ENCODE results near the gene PLIN1.

Gene PLIN1, protein sequence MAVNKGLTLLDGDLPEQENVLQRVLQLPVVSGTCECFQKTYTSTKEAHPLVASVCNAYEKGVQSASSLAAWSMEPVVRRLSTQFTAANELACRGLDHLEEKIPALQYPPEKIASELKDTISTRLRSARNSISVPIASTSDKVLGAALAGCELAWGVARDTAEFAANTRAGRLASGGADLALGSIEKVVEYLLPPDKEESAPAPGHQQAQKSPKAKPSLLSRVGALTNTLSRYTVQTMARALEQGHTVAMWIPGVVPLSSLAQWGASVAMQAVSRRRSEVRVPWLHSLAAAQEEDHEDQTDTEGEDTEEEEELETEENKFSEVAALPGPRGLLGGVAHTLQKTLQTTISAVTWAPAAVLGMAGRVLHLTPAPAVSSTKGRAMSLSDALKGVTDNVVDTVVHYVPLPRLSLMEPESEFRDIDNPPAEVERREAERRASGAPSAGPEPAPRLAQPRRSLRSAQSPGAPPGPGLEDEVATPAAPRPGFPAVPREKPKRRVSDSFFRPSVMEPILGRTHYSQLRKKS

DNA sequence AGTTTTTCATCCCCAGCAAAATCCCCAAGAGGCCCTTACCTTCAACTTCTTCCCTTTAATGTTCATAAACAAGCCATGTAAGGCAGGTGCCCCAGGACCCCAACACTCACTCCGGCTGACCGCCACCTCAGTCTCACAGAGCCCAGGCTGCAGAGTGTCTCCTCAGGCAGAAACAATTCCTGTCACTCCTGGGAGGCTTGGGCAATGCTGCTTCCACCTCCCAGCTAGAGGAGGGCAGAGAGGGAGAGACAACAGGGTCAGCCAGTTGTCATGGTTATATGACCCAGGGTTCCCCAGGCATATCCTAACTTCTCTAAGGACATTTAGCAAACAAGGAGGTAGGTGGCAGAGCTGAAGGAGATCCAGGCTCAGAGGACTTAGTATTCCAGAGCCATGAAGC, at the start of gene PLIN1:
Gene PLIN1, minus strand, starts transcription at position 156 of the 400 bp plus-strand sequence. CDS start 1,878 bp downstream, outside the sequence.
- Histone ChIP-seq H3K4me1 (ENCODE audit: control insufficient read depth, insufficient read depth, low read length) (peaks cover 50% of the 10 kb centered on the region), H3K27me3 (replicated peaks; ENCODE audit: control insufficient read depth, insufficient read depth, low read length) (no peaks in the 10 kb centered on the region), H3K4me3 (ENCODE audit: low read length) (peak within 1 kb of the TSS; percentile 82), H3K9ac (ENCODE audit: low read length) (peak within 1 kb of the TSS; percentile 91), H3K36me3 (ENCODE audit: control insufficient read depth, insufficient read depth, low read length, severe bottlenecking) (peaks cover 40% of the 10 kb centered on the region), H3K9me3 (ENCODE audit: control insufficient read depth, low read length) (no peaks in the 10 kb centered on the region)
- DNase-seq (ENCODE audit: low read depth) = no peak

DNA sequence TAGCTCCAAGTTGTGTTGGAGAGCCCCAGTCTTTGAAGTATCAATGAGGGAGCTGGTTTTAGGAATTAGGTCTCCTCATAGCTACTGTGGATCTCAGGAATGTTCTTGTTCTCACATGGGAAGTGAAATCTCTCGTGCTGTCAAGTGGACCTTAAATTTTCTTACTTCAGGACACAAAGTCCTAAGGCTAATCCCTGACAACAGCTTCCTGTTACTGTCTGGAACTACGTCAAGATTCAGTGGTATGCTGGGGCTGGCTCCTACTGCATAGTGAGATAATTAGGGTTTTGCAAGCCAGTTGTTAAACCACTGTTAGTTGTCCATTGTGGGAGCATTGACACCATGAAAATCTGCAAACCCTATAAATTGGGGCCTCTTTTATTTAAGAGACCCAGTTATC, 49.1 kb upstream of the PLIN1 start:
- Histone ChIP-seq H3K27me3 (replicated peaks; ENCODE audit: control insufficient read depth, insufficient read depth, low read length) (peaks cover under 1% of the 10 kb centered on the region), H3K4me3 (ENCODE audit: low read length) (peak overlapping the region; percentile 32), H3K9me3 (ENCODE audit: control insufficient read depth, low read length) (peaks cover 9% of the 10 kb centered on the region), H3K36me3 (ENCODE audit: control insufficient read depth, insufficient read depth, low read length, severe bottlenecking) (no peaks in the 10 kb centered on the region), H3K4me1 (ENCODE audit: control insufficient read depth, insufficient read depth, low read length) (peaks cover 47% of the 10 kb centered on the region), H3K9ac (ENCODE audit: low read length) (peak overlapping the region; percentile 74)
- peak; percentile 66 for DNase-seq (ENCODE audit: low read depth)

DNA sequence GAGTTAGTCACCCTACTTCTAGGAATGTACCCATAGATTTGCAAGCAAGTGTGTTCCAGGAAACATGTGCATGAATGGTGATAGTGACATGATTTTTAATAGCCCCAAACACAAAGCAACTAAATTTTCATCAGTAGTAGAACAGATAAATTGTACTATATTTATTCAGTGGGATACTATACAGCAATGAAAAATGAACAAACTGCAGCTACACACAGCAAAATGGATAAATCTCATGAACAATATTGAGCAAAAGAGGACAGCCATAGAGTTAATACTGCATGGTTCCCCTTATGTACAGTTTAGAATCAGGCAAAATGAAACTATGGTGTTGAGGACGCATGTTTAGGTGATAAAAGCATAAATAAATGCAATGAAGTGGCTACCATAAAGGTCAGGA, 45.9 kb upstream of the PLIN1 start:
- Histone ChIP-seq H3K4me3 (ENCODE audit: low read length) (no peak overlapping the region), H3K9ac (ENCODE audit: low read length) (no peak overlapping the region), H3K27me3 (replicated peaks; ENCODE audit: control insufficient read depth, insufficient read depth, low read length) (no peaks in the 10 kb centered on the region), H3K36me3 (ENCODE audit: control insufficient read depth, insufficient read depth, low read length, severe bottlenecking) (no peaks in the 10 kb centered on the region), H3K9me3 (ENCODE audit: control insufficient read depth, low read length) (peaks cover 18% of the 10 kb centered on the region), H3K4me1 (ENCODE audit: control insufficient read depth, insufficient read depth, low read length) (peaks cover 35% of the 10 kb centered on the region)
- DNase-seq (ENCODE audit: low read depth) = no peak

DNA sequence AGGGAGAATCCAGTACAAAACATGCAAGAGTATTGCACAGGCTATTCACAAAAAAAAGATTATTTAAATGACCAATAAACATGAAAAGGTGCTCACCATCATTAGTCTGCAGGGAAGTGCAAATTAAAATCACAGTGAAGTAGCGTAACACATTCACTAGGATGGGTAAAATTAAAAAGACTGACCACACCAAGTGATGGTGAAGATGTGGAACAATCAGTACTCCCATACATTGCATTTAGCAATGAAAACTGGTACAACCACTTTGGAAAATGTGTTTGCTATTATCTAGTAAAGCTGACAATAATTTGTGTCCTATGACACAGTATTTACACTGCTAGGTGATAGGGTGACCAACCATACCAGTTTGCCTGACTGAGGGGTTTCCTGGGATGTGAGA, 45.5 kb upstream of the PLIN1 start:
- no peaks in the 10 kb centered on the region for H3K36me3 ChIP-seq (ENCODE audit: control insufficient read depth, insufficient read depth, low read length, severe bottlenecking)
- H3K4me1 ChIP-seq (ENCODE audit: control insufficient read depth, insufficient read depth, low read length) = peaks cover 32% of the 10 kb centered on the region
- no peak overlapping the region for H3K9ac ChIP-seq (ENCODE audit: low read length)
- DNase-seq (ENCODE audit: low read depth) = no peak
- no peak overlapping the region for H3K4me3 ChIP-seq (ENCODE audit: low read length)
- no peaks in the 10 kb centered on the region for H3K27me3 ChIP-seq (replicated peaks; ENCODE audit: control insufficient read depth, insufficient read depth, low read length)
- peaks cover 18% of the 10 kb centered on the region for H3K9me3 ChIP-seq (ENCODE audit: control insufficient read depth, low read length)

DNA sequence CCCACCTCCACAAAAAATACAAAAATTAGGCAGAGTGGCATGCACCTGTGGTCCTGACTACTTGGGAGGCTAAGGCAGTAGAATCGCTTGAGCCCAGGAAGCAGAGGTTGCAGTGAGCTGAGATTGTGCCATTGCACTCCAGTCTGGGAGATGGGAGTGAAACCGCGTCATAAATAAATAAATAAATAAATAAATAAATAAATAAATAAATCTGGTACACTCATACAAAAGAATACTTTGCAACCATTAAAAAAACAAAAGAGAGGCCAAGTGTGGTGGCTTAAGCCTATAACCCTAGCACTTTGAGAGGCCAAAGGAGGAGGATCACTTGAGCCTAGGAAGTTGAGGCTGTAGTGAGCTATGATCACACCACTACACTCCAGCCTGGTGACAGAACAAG, 43.9 kb upstream of the PLIN1 start:
- Histone ChIP-seq H3K27me3 (replicated peaks; ENCODE audit: control insufficient read depth, insufficient read depth, low read length) (no peaks in the 10 kb centered on the region), H3K9me3 (ENCODE audit: control insufficient read depth, low read length) (peaks cover 18% of the 10 kb centered on the region), H3K9ac (ENCODE audit: low read length) (no peak overlapping the region), H3K36me3 (ENCODE audit: control insufficient read depth, insufficient read depth, low read length, severe bottlenecking) (no peaks in the 10 kb centered on the region), H3K4me1 (ENCODE audit: control insufficient read depth, insufficient read depth, low read length) (peaks cover 18% of the 10 kb centered on the region), H3K4me3 (ENCODE audit: low read length) (no peak overlapping the region)
- no peak for DNase-seq (ENCODE audit: low read depth)

DNA sequence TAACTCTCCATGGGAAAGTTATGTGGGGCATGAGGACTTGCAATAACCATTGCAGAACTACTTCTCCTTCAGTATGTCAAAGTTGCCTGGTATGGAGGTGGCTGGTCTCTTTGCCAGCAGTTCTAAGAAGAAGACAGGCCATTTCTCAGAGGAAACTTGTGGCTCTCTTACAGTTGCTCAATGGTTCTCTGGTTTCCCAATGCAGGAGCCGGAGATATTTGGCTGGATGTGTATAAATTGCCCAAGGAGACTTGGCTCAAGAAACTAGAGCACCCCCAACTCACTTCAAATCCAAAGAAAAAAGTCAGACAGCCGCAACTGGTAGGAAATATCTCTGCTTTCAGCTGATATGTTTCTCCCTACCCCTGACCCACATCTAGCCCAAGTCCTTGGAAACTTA, 35.6 kb upstream of the PLIN1 start:
- Histone ChIP-seq H3K9me3 (ENCODE audit: control insufficient read depth, low read length) (peaks cover 3% of the 10 kb centered on the region), H3K9ac (ENCODE audit: low read length) (peak overlapping the region; percentile 88), H3K27me3 (replicated peaks; ENCODE audit: control insufficient read depth, insufficient read depth, low read length) (no peaks in the 10 kb centered on the region), H3K4me1 (ENCODE audit: control insufficient read depth, insufficient read depth, low read length) (peaks cover 32% of the 10 kb centered on the region), H3K4me3 (ENCODE audit: low read length) (peak overlapping the region; percentile 36), H3K36me3 (ENCODE audit: control insufficient read depth, insufficient read depth, low read length, severe bottlenecking) (no peaks in the 10 kb centered on the region)
- DNase-seq (ENCODE audit: low read depth) = peak; percentile 37

DNA sequence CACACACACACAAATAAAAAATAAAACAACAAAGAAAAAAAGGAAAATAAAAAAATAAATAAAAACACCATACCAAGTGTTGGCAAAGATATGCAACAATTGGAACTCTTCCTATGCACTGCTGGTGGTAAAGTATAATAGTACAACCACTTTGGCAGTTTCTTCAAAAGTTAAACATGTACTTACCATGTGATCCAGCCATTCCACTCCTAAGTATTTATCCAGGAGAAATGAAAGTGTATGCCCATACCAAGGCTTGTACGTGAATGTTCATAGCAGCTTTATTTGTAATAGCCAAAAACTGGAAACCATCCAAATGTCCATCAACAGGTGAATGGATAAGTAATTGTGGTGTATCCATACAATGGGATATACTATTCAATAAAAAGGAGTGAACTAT, 28.4 kb upstream of the PLIN1 start:
- Histone ChIP-seq H3K4me3 (ENCODE audit: low read length) (no peak overlapping the region), H3K9me3 (ENCODE audit: control insufficient read depth, low read length) (peaks cover 3% of the 10 kb centered on the region), H3K27me3 (replicated peaks; ENCODE audit: control insufficient read depth, insufficient read depth, low read length) (no peaks in the 10 kb centered on the region), H3K36me3 (ENCODE audit: control insufficient read depth, insufficient read depth, low read length, severe bottlenecking) (no peaks in the 10 kb centered on the region), H3K9ac (ENCODE audit: low read length) (no peak overlapping the region), H3K4me1 (ENCODE audit: control insufficient read depth, insufficient read depth, low read length) (peaks cover 13% of the 10 kb centered on the region)
- DNase-seq (ENCODE audit: low read depth) = no peak

DNA sequence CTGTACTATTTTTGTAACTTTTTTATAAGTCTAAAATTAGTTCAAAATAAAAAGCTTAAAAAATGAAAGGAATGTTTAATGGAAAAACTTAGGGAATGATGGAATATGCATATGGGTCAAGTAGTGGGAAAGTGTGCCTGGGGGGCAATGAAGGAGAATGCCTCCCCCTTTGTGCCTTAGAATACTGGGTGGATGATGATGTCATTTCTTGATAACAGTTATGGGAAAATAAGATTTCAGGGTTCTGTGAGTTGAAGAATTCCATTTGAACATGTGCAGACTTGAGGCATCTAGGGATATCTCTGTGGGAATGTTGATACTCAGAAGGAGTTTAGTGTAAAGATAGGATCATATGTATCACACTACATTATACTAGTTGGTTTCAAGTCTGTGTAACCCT, 25.2 kb upstream of the PLIN1 start:
- H3K36me3 ChIP-seq (ENCODE audit: control insufficient read depth, insufficient read depth, low read length, severe bottlenecking) = no peaks in the 10 kb centered on the region
- no peak overlapping the region for H3K9ac ChIP-seq (ENCODE audit: low read length)
- no peaks in the 10 kb centered on the region for H3K27me3 ChIP-seq (replicated peaks; ENCODE audit: control insufficient read depth, insufficient read depth, low read length)
- H3K9me3 ChIP-seq (ENCODE audit: control insufficient read depth, low read length) = no peaks in the 10 kb centered on the region
- DNase-seq (ENCODE audit: low read depth) = no peak
- peaks cover 26% of the 10 kb centered on the region for H3K4me1 ChIP-seq (ENCODE audit: control insufficient read depth, insufficient read depth, low read length)
- peak overlapping the region; percentile 36 for H3K4me3 ChIP-seq (ENCODE audit: low read length)

DNA sequence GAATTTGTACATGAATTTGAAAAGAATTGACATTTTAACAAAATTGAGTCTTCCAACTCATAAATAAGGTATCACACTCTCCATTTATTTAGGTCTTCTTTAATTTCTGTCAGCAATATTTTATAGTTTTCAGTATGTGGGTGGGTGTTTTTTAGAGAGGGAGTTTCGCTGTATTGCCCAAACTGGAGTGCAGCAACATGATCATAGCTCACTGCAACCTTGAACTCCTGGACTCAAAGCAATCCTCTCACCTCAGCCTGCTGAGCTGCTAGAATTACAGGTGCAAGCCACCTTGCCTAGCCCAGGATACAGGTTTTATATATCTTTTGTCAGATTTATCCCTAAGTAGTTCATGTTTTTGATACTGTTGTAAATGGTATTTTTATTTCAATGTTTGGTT, 16.0 kb upstream of the PLIN1 start:
- no peak overlapping the region for H3K9ac ChIP-seq (ENCODE audit: low read length)
- H3K36me3 ChIP-seq (ENCODE audit: control insufficient read depth, insufficient read depth, low read length, severe bottlenecking) = no peaks in the 10 kb centered on the region
- H3K27me3 ChIP-seq (replicated peaks; ENCODE audit: control insufficient read depth, insufficient read depth, low read length) = no peaks in the 10 kb centered on the region
- H3K4me1 ChIP-seq (ENCODE audit: control insufficient read depth, insufficient read depth, low read length) = peaks cover 15% of the 10 kb centered on the region
- no peak overlapping the region for H3K4me3 ChIP-seq (ENCODE audit: low read length)
- DNase-seq (ENCODE audit: low read depth) = no peak
- H3K9me3 ChIP-seq (ENCODE audit: control insufficient read depth, low read length) = no peaks in the 10 kb centered on the region

DNA sequence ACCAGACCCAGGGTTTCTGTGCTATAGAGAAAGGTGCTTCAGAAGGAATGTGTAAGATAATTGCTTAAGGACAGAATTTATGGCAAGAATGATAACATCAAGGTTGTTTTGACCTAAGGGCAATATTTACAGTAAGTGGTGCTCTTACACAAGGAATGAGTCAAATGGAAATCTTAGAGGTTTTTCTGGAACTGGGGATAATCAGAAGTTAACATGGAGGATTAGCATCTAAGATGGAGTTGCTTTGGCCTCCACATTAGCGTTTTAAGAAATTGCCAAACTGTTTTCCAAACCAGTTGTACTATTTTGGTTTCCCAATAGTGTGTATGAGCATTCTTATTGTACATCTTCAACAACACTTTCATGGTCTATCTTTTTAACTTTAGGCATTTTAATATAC, 14.5 kb upstream of the PLIN1 start:
- Histone ChIP-seq H3K4me1 (ENCODE audit: control insufficient read depth, insufficient read depth, low read length) (peaks cover 22% of the 10 kb centered on the region), H3K9me3 (ENCODE audit: control insufficient read depth, low read length) (no peaks in the 10 kb centered on the region), H3K4me3 (ENCODE audit: low read length) (no peak overlapping the region), H3K27me3 (replicated peaks; ENCODE audit: control insufficient read depth, insufficient read depth, low read length) (no peaks in the 10 kb centered on the region), H3K36me3 (ENCODE audit: control insufficient read depth, insufficient read depth, low read length, severe bottlenecking) (no peaks in the 10 kb centered on the region), H3K9ac (ENCODE audit: low read length) (no peak overlapping the region)
- no peak for DNase-seq (ENCODE audit: low read depth)

DNA sequence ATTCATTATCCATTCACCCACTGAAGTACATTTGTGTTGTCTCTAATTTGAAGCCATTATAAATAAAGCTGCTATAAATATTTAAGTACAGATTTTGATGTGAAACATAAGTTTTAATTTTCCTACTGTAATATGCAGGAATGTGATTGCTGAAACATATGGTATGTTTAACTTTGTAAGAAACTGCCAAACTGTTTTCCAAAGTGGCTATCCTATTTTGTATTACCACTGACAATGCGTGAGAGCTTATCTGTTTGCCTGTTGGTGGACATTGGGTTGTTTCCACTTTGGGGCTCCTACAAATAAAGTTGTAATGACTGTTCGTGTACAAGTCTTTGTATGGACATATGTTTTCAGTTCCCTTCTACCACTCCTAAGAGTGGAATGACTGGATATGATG, 13.9 kb upstream of the PLIN1 start:
- no peaks in the 10 kb centered on the region for H3K9me3 ChIP-seq (ENCODE audit: control insufficient read depth, low read length)
- no peak overlapping the region for H3K4me3 ChIP-seq (ENCODE audit: low read length)
- H3K36me3 ChIP-seq (ENCODE audit: control insufficient read depth, insufficient read depth, low read length, severe bottlenecking) = no peaks in the 10 kb centered on the region
- no peaks in the 10 kb centered on the region for H3K27me3 ChIP-seq (replicated peaks; ENCODE audit: control insufficient read depth, insufficient read depth, low read length)
- H3K4me1 ChIP-seq (ENCODE audit: control insufficient read depth, insufficient read depth, low read length) = peaks cover 22% of the 10 kb centered on the region
- DNase-seq (ENCODE audit: low read depth) = no peak
- no peak overlapping the region for H3K9ac ChIP-seq (ENCODE audit: low read length)
